Subcutaneous adipose tissue (tissue), 4 donors: ENCODE measurements around the gene LNPEP. TPM values are rescaled to one million over a fixed set of nuclear protein-coding genes. Genes with fewer than 3 reads are reported as not detected.

Experiments used
- total RNA-seq, 4 donors: library from RNA; depleted of rRNA; stranded (reverse); fragments of >200 nt; gene quantifications; one replicate each; pipeline ENCODE4 v1.1.0, GENCODE V29; 2016
- TF ChIP-seq, protein P1 (sequence below): fragments of 450-650 bp; IDR thresholded peaks from one replicate; pipeline ENCODE4 v1.5.1; 2016; ENCODE audit warnings: low read depth, mild to moderate bottlenecking, control low read depth, antibody characterized with exemption, moderate library complexity

The LNPEP gene
- total RNA-seq, 4 donors from 2014 or later = 74.0 to 135 (median 94.5) TPM

DNA sequence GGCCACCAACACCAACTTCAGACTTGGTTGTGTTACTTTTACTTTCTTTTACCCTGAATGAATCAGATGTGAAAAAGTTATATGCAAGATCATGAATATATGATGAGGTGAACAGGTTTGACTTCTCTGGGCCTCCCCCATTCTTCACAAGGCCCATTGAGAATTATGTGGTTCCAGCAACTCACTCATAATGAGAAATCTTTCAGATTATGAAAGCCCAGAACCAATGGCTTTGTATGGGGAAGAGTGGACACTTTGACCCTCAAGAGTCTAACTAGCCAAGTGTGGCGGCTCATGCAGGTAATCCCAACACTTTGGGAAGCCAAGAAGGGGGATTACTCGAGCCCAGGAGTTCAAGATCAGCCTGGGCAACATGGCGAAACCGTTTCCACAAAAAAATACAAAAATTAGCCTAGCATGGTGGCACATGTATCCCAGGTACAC is 16.1 kb upstream of the LNPEP start:
- TF ChIP-seq, protein P1, sequence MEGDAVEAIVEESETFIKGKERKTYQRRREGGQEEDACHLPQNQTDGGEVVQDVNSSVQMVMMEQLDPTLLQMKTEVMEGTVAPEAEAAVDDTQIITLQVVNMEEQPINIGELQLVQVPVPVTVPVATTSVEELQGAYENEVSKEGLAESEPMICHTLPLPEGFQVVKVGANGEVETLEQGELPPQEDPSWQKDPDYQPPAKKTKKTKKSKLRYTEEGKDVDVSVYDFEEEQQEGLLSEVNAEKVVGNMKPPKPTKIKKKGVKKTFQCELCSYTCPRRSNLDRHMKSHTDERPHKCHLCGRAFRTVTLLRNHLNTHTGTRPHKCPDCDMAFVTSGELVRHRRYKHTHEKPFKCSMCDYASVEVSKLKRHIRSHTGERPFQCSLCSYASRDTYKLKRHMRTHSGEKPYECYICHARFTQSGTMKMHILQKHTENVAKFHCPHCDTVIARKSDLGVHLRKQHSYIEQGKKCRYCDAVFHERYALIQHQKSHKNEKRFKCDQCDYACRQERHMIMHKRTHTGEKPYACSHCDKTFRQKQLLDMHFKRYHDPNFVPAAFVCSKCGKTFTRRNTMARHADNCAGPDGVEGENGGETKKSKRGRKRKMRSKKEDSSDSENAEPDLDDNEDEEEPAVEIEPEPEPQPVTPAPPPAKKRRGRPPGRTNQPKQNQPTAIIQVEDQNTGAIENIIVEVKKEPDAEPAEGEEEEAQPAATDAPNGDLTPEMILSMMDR = no peak

DNA sequence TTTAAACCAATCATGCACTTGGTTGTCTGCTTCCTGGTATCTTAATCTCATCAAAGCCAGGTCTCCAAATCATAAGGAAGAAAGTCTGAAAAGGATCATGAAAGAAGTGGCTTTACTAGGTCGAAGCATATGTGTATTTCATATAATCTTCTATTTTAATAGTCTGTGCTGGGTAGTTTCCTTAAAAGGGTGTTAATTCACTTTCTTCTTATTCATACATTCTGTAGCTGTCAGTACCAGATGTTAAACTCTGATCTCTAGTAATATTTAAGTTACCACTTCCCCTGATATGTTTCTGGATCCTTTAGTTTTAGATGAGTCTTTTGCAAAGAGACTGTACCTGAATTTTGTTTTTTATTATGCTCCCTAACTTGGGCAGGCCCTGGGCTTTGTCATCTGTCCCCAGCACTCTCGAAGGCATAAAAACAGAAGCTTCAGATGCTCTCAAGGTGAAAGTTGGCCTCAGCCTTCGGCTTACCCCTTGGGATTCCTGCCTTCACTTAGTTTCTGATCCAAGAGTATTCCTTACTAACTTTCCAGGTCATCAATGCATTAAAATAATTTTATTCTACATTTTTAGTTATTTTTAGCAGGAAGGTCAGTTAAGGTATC is 15.0 kb upstream of the LNPEP start:
- TF ChIP-seq, protein P1 = no peak

DNA sequence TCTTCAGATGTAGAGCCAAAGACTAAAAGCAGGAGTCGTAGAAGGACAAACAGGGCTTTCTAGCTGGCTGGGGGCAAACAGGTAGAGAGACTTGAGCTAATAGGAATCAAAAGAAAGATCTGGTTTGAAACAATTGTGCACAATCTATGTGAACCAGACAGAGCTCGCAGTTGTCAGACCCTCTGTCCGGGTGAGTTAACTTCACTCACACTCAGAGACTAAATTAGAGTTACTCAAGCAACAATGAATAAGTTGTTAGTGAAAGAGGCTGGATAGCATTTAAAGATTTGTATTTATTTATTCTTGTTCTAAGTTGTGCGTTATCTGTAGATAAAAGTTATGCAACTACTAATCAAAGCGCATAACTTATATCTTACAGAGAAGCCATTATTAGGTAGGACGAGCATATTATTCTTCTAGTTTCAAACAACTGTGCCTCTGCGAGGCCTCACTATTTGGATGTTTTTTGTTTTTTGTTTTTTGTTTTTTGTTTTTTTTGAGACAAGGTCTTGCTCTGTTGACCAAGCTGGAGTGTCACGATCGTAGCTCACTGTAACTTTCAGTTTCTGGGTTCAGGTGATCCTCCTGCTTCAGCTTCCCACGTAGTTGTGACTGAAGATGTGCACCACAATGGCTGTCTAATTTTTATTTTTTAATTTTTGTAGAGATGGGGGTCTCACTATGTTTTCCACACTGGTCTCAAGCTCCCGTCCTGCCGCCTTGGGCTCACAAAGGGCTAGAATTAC is 13.2 kb upstream of the LNPEP start:
- TF ChIP-seq, protein P1 = no peak

DNA sequence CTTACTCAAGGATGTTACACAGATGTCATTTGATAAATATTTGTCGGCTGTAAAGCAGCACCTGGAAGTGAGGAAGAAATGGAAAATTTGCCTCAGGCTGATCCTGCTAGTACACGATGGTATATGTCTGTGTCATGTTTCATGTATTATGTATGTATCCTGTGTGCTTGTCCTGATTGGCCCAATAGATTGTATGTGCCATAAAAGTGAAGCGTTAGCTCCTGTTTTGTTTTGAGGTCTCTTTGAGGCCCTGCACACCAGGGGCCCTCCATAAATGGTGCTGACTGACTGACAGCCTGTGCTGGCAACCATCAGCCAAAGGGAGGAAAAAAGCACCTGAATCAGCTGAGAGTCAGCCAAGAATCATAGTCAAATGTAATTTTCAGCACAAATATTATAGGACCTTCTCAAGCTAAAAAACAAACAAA is 11.8 kb upstream of the LNPEP start:
- TF ChIP-seq, protein P1 = no peak

DNA sequence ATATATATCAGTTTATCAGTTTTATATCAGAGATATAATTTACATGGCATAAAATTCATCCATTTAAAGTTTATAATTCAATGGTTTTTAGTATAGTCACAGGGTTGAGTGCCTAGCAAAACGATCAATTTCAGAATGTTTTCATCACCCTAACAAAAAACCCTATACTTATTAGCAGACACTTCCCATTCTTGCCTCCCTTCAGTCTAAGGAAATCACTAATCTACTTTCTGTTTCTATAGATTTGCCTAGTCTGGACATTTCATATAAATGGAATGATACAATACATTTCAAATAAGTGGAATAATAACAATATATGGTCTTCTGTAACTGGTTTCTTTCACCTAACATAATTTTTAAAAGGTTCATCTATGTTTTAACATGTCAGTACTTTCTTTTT is 9.6 kb upstream of the LNPEP start:
- TF ChIP-seq, protein P1 = no peak

DNA sequence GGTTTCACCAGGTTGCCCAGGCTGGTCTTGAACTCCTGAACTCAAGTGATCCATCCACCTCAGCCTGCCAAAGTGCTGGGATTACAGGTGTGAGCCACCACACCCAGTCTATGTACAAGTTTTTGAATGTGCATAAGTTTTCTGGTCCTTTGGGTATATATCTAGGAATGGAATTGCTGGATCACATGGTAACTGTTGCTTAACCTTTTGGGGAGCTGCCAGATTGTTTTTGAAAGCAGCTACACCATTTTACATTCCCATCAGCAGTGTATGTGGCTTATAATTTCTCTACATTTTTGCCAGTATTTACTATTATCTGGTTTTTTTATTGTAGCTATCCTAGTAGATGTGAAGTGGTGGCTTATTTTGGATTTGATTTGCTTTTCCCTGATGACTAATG is 8.9 kb upstream of the LNPEP start:
- TF ChIP-seq, protein P1 = no peak

DNA sequence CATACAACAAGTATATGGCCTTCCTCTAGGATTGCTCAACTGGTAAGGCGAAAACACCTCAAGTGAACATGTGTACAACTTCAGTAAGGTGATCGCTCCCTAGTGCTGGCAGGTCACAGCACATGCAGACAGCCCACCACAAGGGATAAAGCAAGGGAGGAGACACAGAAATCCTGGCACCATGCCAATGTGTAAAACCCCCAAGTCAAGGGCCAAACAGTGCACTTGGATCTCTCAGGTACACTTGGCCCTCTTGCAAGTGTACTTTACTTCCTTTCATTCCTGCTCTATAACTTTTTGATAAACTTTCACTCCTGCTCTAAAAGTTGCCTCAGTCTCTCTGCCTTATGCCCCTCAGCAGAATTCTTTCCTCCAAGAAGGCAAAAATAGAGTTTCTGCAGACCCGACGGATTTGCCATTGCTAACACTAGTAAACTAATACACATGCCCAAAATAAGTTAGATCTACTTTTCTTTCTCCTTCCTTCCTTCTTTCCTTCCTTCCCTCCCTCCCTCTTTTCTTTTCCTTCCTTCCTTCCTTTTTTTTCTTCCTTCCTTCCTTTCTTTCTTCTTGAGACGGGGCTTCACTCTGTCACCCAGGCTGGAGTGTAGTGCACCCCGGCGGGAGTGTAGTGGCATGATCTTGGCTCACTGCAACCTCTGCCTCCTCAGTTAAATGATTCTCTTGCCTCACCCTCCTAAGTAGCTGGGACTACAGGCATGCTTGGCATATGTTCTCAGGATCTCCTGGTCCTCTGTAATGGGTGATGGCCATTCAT is 6.8 kb upstream of the LNPEP start:
- TF ChIP-seq, protein P1 = no peak
